GM18498 (cell line): Measurements from ENCODE around the gene GPR55.

ENCODE experiments used
- ATAC-seq: cut with Tn5 transposase; IDR thresholded peaks from one replicate; pipeline ENCODE4 v1.9.1; 2021; ENCODE audit warnings: mild to moderate bottlenecking, moderate library complexity; ENCODE audit not compliant: unreplicated experiment

Gene GPR55

GRCh38 chr2:230920167-230920566 is 4.9 kb downstream of the GPR55 start:
- no peak for ATAC-seq

GRCh38 chr2:230919681-230920080 is 5.4 kb downstream of the GPR55 start:
- no peak for ATAC-seq

GRCh38 chr2:230919240-230919639 is 5.8 kb downstream of the GPR55 start:
- ATAC-seq, result no peak

- ATAC-seq, result no peak
These were observed 8.8 kb downstream of the GPR55 start for GRCh38 chr2:230916218-230916617.

GRCh38 chr2:230915319-230915718 is 9.7 kb downstream of the GPR55 start:
- ATAC-seq, result no peak

GRCh38 chr2:230914886-230915285 is 10.2 kb downstream of the GPR55 start:
- ATAC-seq, result no peak

- no peak for ATAC-seq
These were observed 11.5 kb downstream of the GPR55 start for GRCh38 chr2:230913406-230914143.

- no peak for ATAC-seq
These were observed 12.3 kb downstream of the GPR55 start for GRCh38 chr2:230912724-230913123.

- no peak for ATAC-seq
These were observed 13.0 kb downstream of the GPR55 start for GRCh38 chr2:230912046-230912445.

GRCh38 chr2:230910546-230911177 is 14.4 kb downstream of the GPR55 start:
- ATAC-seq, result no peak

- ATAC-seq, result no peak
These were observed 15.0 kb downstream of the GPR55 start for GRCh38 chr2:230909841-230910545.

- ATAC-seq, result no peak
These were observed 16.3 kb downstream of the GPR55 start for GRCh38 chr2:230908595-230909191.

GRCh38 chr2:230908092-230908594 is 16.9 kb downstream of the GPR55 start:
- no peak for ATAC-seq

GRCh38 chr2:230907361-230908091 is 17.5 kb downstream of the GPR55 start:
- ATAC-seq, result no peak

GRCh38 chr2:230906471-230907230 is 18.4 kb downstream of the GPR55 start:
- ATAC-seq, result no peak

- no peak for ATAC-seq
These were observed 19.3 kb downstream of the GPR55 start for GRCh38 chr2:230905448-230906421.

- no peak for ATAC-seq
These were observed 20.1 kb downstream of the GPR55 start for GRCh38 chr2:230904856-230905447.
